HepG2 (cell line): ENCODE measurements around the gene RHOC. TPM values are rescaled to one million over a fixed set of nuclear protein-coding genes. Genes with fewer than 3 reads are reported as not detected.

ENCODE experiments used
- ATAC-seq: fragments of 200-7000 bp; cut with Tn5 transposase; 3 replicates; pipeline ENCODE4 v1.9.1; 2020; ENCODE audit warnings: mild to moderate bottlenecking, moderate library complexity
- BruUV-seq: library from RNA; stranded (reverse); fragments of 400-500 nt; replicated peaks from 2 replicates; lab custom pipeline; 2021; lab: Mats Ljungman, UMichigan
- CTCF ChIA-PET: fragments of 300-600 bp; formaldehyde crosslinking; extraction: SDS; loops from one replicate; lab custom pipeline; 2021; ENCODE audit warnings: low total read pairs, inconsistent platforms, low intra/inter-chr PET ratio; lab: Yijun Ruan, JAX
- POLR2A ChIA-PET: fragments of 350-600 bp; sonication (Branson Sonifier 250); formaldehyde crosslinking; loops from one replicate; lab custom pipeline; 2020; ENCODE audit warnings: antibody characterized with exemption, inconsistent platforms; lab: Yijun Ruan, JAX
- DNase-seq: peaks from one replicate; pipeline ENCODE4 v3.0.0-alpha.2; 2015; ENCODE audit warnings: low spot score
- FAIRE-seq: peaks from 3 replicates; lab custom pipeline; 2011; peaks lifted over from hg19 to GRCh38; lab: Jason Lieb, UNC
- H2AFZ ChIP-seq: one replicate; pipeline ENCODE4 v1.6.1; 2011; ENCODE audit warnings: low read length, inconsistent platforms
- H3K27ac ChIP-seq: fragments of 300-600 bp; 3 replicates; pipeline ENCODE4 v1.8.0; 2011; ENCODE audit warnings: mixed run types, mild to moderate bottlenecking, mixed read lengths, low read length, inconsistent platforms; ENCODE audit not compliant: insufficient read depth; ENCODE audit errors: extremely low read length
- H3K27me3 ChIP-seq, 2 experiments: fragments of 200-600 bp in 1 of 2; 2 replicates in 1 of 2; 3 replicates in 1 of 2; pipeline versions ENCODE4 v1.6.0 to v1.8.0; 2011; ENCODE audit warnings: low read length in 2 of 2, mild to moderate bottlenecking in 2 of 2, moderate library complexity in 2 of 2, inconsistent platforms in 1 of 2; ENCODE audit not compliant: insufficient read depth in 2 of 2, control insufficient read depth in 1 of 2
- H3K36me3 ChIP-seq, 2 experiments: fragments of 200-600 bp in 1 of 2; replicated peaks in 1 of 2; 2 replicates in 1 of 2; 3 replicates in 1 of 2; pipeline versions ENCODE4 v1.5.1 to v1.8.0; 2011; ENCODE audit warnings: low read length in 2 of 2, inconsistent platforms in 1 of 2; ENCODE audit not compliant: insufficient read depth in 2 of 2, control insufficient read depth in 1 of 2
- H3K4me1 ChIP-seq: 2 replicates; pipeline ENCODE4 v1.5.1; 2012; ENCODE audit warnings: low read length, inconsistent platforms; ENCODE audit not compliant: insufficient read depth
- H3K4me2 ChIP-seq: 2 replicates; pipeline ENCODE4 v1.6.0; 2011; ENCODE audit warnings: low read depth, low read length, inconsistent platforms
- H3K4me3 ChIP-seq, 3 experiments: fragments of 200-600 bp in 1 of 3; sonication (generic), shearing (Covaris generic) in 1 of 3; replicated peaks in 1 of 3; 2 replicates each; pipeline ENCODE4 v1.5.1; 2011 to 2016; ENCODE audit warnings: low read length in 3 of 3, inconsistent platforms in 2 of 3, low read depth in 2 of 3, mild to moderate bottlenecking in 2 of 3, control low read depth in 1 of 3, mixed read lengths in 1 of 3; ENCODE audit not compliant: insufficient read depth in 1 of 3
- H3K79me2 ChIP-seq: one replicate; pipeline ENCODE4 v1.6.1; 2011; ENCODE audit warnings: low read length, inconsistent platforms; ENCODE audit not compliant: insufficient read depth
- H3K9ac ChIP-seq: 2 replicates; pipeline ENCODE4 v1.6.0; 2011; ENCODE audit warnings: mild to moderate bottlenecking, low read depth, low read length, inconsistent platforms; ENCODE audit not compliant: insufficient read depth
- H3K9me3 ChIP-seq: 2 replicates; pipeline ENCODE4 v1.5.1; 2012; ENCODE audit warnings: mild to moderate bottlenecking, low read length
- H4K20me1 ChIP-seq: 2 replicates; pipeline ENCODE4 v1.6.0; 2011; ENCODE audit warnings: inconsistent platforms, mild to moderate bottlenecking, low read length, moderate library complexity; ENCODE audit not compliant: insufficient read depth
- AGO2 ChIP-seq: fragments of 200-400 bp; formaldehyde crosslinking; optimal IDR thresholded peaks from 2 replicates; pipeline ENCODE3; 2017; ENCODE audit warnings: mild to moderate bottlenecking, low read depth, low read length, moderate library complexity
- BHLHE40 ChIP-seq: IDR thresholded peaks from 2 replicates; pipeline ENCODE4 v1.6.1; 2011; ENCODE audit warnings: low read length, improper control_type of control experiment
- CCDC6 ChIP-seq: sonication (generic); formaldehyde crosslinking; IDR thresholded peaks from 2 replicates; pipeline ENCODE4 v1.8.1; 2022; ENCODE audit warnings: mild to moderate bottlenecking, missing genetic modification reagents, moderate library complexity
- HHEX ChIP-seq: IDR thresholded peaks from 2 replicates; pipeline ENCODE4 v1.6.1; 2016; ENCODE audit warnings: control low read depth
- HNRNPUL1 ChIP-seq: fragments of 200-400 bp; formaldehyde crosslinking; IDR thresholded peaks from 2 replicates; pipeline ENCODE4 v1.6.1; 2017; ENCODE audit warnings: low read depth, mild to moderate bottlenecking, low read length, moderate library complexity
- IRF1 ChIP-seq: sonication (generic); formaldehyde crosslinking; IDR thresholded peaks from 2 replicates; pipeline ENCODE4 v1.4.0; 2020; ENCODE audit warnings: low read depth, mild to moderate bottlenecking, missing genetic modification reagents
- MEIS2 ChIP-seq: sonication (generic); formaldehyde crosslinking; IDR thresholded peaks from 2 replicates; pipeline ENCODE4 v1.9.0; 2021; ENCODE audit warnings: mild to moderate bottlenecking, missing genetic modification reagents
- PHF20 ChIP-seq: sonication (generic); formaldehyde crosslinking; IDR thresholded peaks from 2 replicates; pipeline ENCODE4 v1.5.0; 2020; ENCODE audit warnings: mild to moderate bottlenecking, missing genetic modification reagents
- SNRNP70 ChIP-seq: fragments of 200-400 bp; formaldehyde crosslinking; IDR thresholded peaks from 2 replicates; pipeline ENCODE4 v1.6.1; 2017; ENCODE audit warnings: mild to moderate bottlenecking, low read depth, low read length, moderate library complexity
- ZBTB7B ChIP-seq: sonication (generic); formaldehyde crosslinking; IDR thresholded peaks from 2 replicates; pipeline ENCODE4 v1.4.0; 2020; ENCODE audit warnings: missing genetic modification reagents
- ZNF678 ChIP-seq: sonication (generic); formaldehyde crosslinking; IDR thresholded peaks from 2 replicates; pipeline ENCODE4 v1.4.0; 2020; ENCODE audit warnings: mild to moderate bottlenecking, missing genetic modification reagents
- WGBS: methylation state at CpG from one replicate; pipeline ENCODE4 v1.1.6; 2017; ENCODE audit warnings: low lambda C conversion rate; 5-methylcytosine and 5-hydroxymethylcytosine counted together
- in situ Hi-C: cut with HindIII; loops from 2 replicates; pipeline ENCODE4 v1.10.0; 2017; ENCODE audit warnings: low pct_unique_long_range_greater_than_20kb; ENCODE audit not compliant: extremely low pct_ligation_motif_present
- intact Hi-C: fragments of 100-400 bp; cut with micrococcal nuclease; formaldehyde crosslinking; loops from one replicate; pipeline ENCODE4 v1.10.0; 2022; ENCODE audit not compliant: unreplicated experiment
- polyA plus RNA-seq, 8 experiments: library from polyadenylated mRNA; depleted of rRNA in 3 of 8; stranded (reverse) in 7 of 8; unstranded in 1 of 8; fragments of >200 nt; fragmentation: Illumina TruSeq in 4 of 8; extraction: Trizol in 4 of 8; gene quantifications; 2 replicates each; pipeline versions ENCODE4 v1.2.1 to v1.2.3, GENCODE V29; 2011 to 2016; ENCODE audit warnings: low read depth in 4 of 8, missing spikeins in 1 of 8, mixed read lengths in 1 of 8; ENCODE audit not compliant: insufficient read depth in 1 of 8
- total RNA-seq, 5 experiments: library from RNA; depleted of rRNA; stranded (reverse); fragments of >200 nt; fragmentation: Illumina TruSeq; extraction: Trizol; gene quantifications; 2 replicates each; pipeline ENCODE4 v1.2.3, GENCODE V29; 2016; ENCODE audit warnings: low read depth in 1 of 5
- TF ChIP-seq, protein P1 (sequence below): sonication (generic); formaldehyde crosslinking; IDR thresholded peaks from 2 replicates; pipeline ENCODE4 v1.5.1; 2020; ENCODE audit warnings: missing genetic modification reagents, mild to moderate bottlenecking, borderline replicate concordance
- TF ChIP-seq, protein P2 (sequence below): sonication (generic); formaldehyde crosslinking; IDR thresholded peaks from 2 replicates; pipeline ENCODE4 v1.4.0; 2020; ENCODE audit warnings: missing genetic modification reagents, mild to moderate bottlenecking, borderline replicate concordance

The RHOC gene
- total and polyA plus RNA-seq, 2 of the 13 experiments (the other 11 are each of a cell fraction or from before 2014, with no cell fraction given): 64.3 to 182 TPM

DNA sequence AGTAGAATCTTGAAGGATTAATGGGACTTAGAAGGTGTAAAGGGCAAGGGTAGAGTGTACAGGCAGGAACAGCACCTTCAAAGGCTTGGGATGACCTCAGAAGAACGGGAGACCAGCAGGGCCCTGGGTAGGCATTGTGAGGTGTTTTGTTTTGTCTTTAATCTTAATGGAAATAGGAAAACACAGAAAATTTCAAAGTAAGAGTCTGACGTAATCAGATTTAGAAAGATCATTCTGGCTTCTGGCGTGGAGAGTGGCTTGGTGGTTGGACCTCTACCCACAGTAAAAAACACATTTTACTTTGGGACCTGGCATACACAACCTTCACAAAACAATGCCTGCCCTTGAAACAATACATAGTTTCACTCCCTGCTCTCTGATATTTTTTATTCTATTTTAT, 28.3 kb downstream of the RHOC start (continued):
- no peak for TF ChIP-seq BHLHE40
- TF ChIP-seq IRF1 (CRISPR knock-in tag): no peak
- no peak for TF ChIP-seq HHEX (CRISPR knock-in tag)

DNA sequence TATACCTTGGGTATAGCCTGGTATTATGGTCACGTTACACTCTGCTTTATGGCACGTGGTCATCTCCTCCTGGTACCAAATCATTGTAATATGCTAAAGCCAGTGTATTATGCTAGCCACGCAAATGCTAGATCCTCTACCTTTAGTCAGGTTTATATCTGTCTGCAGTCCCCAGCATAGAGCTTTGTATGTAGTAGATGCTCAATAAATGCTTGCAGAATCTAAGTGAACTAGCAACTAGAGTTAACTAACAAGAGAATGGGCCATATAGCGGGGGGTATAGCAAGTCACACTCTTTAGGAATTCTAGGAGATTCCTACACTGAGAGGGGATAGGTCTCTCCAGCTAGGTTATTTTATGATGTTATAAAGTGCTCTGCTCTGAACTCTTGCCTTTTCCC, 29.4 kb downstream of the RHOC start:
- Histone ChIP-seq H3K27ac (no peak overlapping the region), H3K4me2 (no peak overlapping the region), H3K9me3 (no peaks in the 10 kb centered on the region), H4K20me1 (no peaks in the 10 kb centered on the region), H3K27me3 (no peaks in the 10 kb centered on the region; a peak in 1 of 5 replicates), H3K4me1 (peaks cover 49% of the 10 kb centered on the region), H3K4me3 (no peak overlapping the region), H3K36me3 (peaks cover 0 to 2% of the 10 kb centered on the region in 2 experiments; a peak in 2 of 5 replicates), H3K9ac (no peak overlapping the region), H3K79me2 (peaks cover 56% of the 10 kb centered on the region), H2AFZ (no peak overlapping the region)
- no peak for DNase-seq
- ATAC-seq: no peak
- WGBS: 97% methylated on average over 4 of the region's 4 CpGs
- TF ChIP-seq SNRNP70 (no peak), HNRNPUL1 (no peak), AGO2 (no peak), ZNF678 (CRISPR knock-in tag) (no peak), PHF20 (no peak), MEIS2 (CRISPR knock-in tag) (no peak), ZBTB7B (CRISPR knock-in tag) (no peak), CCDC6 (CRISPR knock-in tag) (no peak)
- TF ChIP-seq, protein P1, sequence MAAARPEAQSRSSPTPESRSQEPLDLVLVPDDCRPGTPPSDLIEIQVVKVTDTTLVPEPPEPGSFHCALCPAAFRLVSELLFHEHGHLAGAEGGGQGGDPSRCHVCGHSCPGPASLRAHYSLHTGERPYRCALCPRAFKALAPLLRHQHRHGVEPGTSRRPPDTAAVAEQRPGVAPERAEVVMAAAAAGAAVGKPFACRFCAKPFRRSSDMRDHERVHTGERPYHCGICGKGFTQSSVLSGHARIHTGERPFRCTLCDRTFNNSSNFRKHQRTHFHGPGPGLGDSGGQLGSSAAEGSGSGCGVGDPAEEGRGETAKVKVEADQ: no peak
- TF ChIP-seq, protein P2, sequence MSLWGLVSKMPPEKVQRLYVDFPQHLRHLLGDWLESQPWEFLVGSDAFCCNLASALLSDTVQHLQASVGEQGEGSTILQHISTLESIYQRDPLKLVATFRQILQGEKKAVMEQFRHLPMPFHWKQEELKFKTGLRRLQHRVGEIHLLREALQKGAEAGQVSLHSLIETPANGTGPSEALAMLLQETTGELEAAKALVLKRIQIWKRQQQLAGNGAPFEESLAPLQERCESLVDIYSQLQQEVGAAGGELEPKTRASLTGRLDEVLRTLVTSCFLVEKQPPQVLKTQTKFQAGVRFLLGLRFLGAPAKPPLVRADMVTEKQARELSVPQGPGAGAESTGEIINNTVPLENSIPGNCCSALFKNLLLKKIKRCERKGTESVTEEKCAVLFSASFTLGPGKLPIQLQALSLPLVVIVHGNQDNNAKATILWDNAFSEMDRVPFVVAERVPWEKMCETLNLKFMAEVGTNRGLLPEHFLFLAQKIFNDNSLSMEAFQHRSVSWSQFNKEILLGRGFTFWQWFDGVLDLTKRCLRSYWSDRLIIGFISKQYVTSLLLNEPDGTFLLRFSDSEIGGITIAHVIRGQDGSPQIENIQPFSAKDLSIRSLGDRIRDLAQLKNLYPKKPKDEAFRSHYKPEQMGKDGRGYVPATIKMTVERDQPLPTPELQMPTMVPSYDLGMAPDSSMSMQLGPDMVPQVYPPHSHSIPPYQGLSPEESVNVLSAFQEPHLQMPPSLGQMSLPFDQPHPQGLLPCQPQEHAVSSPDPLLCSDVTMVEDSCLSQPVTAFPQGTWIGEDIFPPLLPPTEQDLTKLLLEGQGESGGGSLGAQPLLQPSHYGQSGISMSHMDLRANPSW: no peak
- CTCF ChIA-PET: no interaction called here
- POLR2A ChIA-PET: no interaction called here
- in situ Hi-C loops (no loop called here), intact Hi-C loops (no loop called here)
- no peak for FAIRE-seq
- no TSS peak for BruUV-seq
